CD4-positive, alpha-beta T cell treated with Interleukin-17A for 1 hour (primary cell): ENCODE data around the gene ACACB.

Source experiments
- DNase-seq: peaks from one replicate; pipeline ENCODE4 v3.0.0-alpha.2; 2020

ACACB gene

GRCh38 chr12:109182041-109182839, 65.9 kb downstream of the ACACB start:
- DNase-seq: no peak

- DNase-seq: no peak
Observed at GRCh38 chr12:109185441-109185840, 69.1 kb downstream of the ACACB start.

GRCh38 chr12:109186993-109187653, 70.7 kb downstream of the ACACB start:
- DNase-seq: no peak

- no peak for DNase-seq
Observed at GRCh38 chr12:109188108-109188712, 71.8 kb downstream of the ACACB start.

- DNase-seq: no peak
Observed at GRCh38 chr12:109189291-109189690, 72.9 kb downstream of the ACACB start.

- DNase-seq: no peak
Observed at GRCh38 chr12:109191621-109192250, 75.3 kb downstream of the ACACB start.

GRCh38 chr12:109192358-109192757, 76.0 kb downstream of the ACACB start:
- no peak for DNase-seq

- DNase-seq: no peak
Observed at GRCh38 chr12:109193896-109194295, 77.5 kb downstream of the ACACB start.

- DNase-seq: no peak
Observed at GRCh38 chr12:109196332-109196731, 79.9 kb downstream of the ACACB start.

- DNase-seq: no peak
Observed at GRCh38 chr12:109197327-109197726, 80.9 kb downstream of the ACACB start.

GRCh38 chr12:109199324-109199723, 82.9 kb downstream of the ACACB start:
- no peak for DNase-seq

GRCh38 chr12:109200825-109201495, 84.6 kb downstream of the ACACB start:
- no peak for DNase-seq

GRCh38 chr12:109201496-109201885, 85.1 kb downstream of the ACACB start:
- DNase-seq: no peak

- no peak for DNase-seq
Observed at GRCh38 chr12:109202770-109203169, 86.4 kb downstream of the ACACB start.

- no peak for DNase-seq
Observed at GRCh38 chr12:109203480-109203879, 87.1 kb downstream of the ACACB start.

GRCh38 chr12:109209082-109209481, 92.7 kb downstream of the ACACB start:
- no peak for DNase-seq

- DNase-seq: no peak
Observed at GRCh38 chr12:109212460-109213115, 96.2 kb downstream of the ACACB start.

- DNase-seq: no peak
Observed at GRCh38 chr12:109214131-109214530, 97.7 kb downstream of the ACACB start.

GRCh38 chr12:109218996-109219395, 102.6 kb downstream of the ACACB start:
- no peak for DNase-seq

GRCh38 chr12:109219938-109220337, 103.6 kb downstream of the ACACB start:
- no peak for DNase-seq

GRCh38 chr12:109221277-109221931, 105.0 kb downstream of the ACACB start:
- DNase-seq: no peak

GRCh38 chr12:109222062-109222461, 105.7 kb downstream of the ACACB start:
- no peak for DNase-seq
